ENCODE data around the gene RNF212. TPM values are rescaled to one million over a fixed set of nuclear protein-coding genes. Genes with fewer than 3 reads are reported as not detected.

Gene RNF212
- total RNA-seq, 2 donors from 2014 or later, result 2.3 to 2.5 TPM

DNA sequence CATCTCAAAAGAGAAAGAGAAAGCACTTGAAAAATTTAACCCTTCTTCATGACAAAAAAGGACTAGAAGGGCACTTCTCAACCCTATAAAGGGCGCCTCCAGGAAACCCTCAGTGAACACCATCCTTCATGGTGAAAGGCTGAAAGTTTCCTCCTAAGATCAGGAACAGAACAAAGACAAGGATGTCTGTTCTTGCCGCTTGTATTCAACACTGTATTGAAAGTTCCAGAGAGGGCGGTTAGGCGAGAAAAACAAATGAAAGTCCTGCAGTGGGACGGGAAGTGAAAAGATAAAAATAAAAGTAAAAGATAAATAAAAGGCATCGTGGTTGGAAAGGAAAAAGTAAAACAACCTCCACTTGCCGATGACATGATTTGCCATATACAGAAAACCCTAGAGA is 50.9 kb downstream of the RNF212 start:
- Histone ChIP-seq H3K9ac (ENCODE audit: low read depth in 2 of 2, low read length in 2 of 2) (no peak overlapping the region), H3K4me3 (no peak overlapping the region), H3K27me3 (no peaks in the 10 kb centered on the region), H3K36me3 (no peaks in the 10 kb centered on the region), H3K9me3 (no peaks in the 10 kb centered on the region), H3K27ac (no peak overlapping the region), H3K4me1 (no peaks in the 10 kb centered on the region)
- TF ChIP-seq, protein P1, sequence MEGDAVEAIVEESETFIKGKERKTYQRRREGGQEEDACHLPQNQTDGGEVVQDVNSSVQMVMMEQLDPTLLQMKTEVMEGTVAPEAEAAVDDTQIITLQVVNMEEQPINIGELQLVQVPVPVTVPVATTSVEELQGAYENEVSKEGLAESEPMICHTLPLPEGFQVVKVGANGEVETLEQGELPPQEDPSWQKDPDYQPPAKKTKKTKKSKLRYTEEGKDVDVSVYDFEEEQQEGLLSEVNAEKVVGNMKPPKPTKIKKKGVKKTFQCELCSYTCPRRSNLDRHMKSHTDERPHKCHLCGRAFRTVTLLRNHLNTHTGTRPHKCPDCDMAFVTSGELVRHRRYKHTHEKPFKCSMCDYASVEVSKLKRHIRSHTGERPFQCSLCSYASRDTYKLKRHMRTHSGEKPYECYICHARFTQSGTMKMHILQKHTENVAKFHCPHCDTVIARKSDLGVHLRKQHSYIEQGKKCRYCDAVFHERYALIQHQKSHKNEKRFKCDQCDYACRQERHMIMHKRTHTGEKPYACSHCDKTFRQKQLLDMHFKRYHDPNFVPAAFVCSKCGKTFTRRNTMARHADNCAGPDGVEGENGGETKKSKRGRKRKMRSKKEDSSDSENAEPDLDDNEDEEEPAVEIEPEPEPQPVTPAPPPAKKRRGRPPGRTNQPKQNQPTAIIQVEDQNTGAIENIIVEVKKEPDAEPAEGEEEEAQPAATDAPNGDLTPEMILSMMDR (IDR thresholded peaks at IDR 0.05), result no peak
- no peak for DNase-seq
- intact Hi-C loops (cut with DNase I), result no loop called here

DNA sequence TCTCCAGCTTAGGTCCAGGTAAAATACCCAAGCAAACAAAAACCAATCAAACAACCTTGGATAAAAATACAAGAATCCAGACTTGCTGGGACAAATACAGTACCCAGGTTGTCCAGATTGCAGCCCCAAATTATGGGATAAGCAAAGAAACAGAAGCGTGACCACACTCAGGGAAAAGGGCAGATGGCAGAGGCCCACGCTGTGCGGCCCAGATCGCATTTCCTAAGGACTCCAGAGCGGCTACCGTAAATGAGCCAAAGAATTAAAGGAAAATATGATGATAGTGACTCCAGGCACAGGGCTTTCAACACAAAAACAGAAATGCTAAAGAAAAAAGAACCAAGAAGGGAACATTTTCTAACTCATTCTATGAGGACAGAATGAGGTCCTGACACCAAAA is 51.6 kb downstream of the RNF212 start:
- no peak overlapping the region for H3K4me3 ChIP-seq
- intact Hi-C loops (cut with DNase I), result no loop called here
- H3K4me1 ChIP-seq, result no peaks in the 10 kb centered on the region
- no peak for DNase-seq
- H3K9ac ChIP-seq (ENCODE audit: low read depth in 2 of 2, low read length in 2 of 2), result no peak overlapping the region
- no peak overlapping the region for H3K27ac ChIP-seq
- peaks cover under 1% of the 10 kb centered on the region for H3K27me3 ChIP-seq
- TF ChIP-seq, protein P1 (IDR thresholded peaks at IDR 0.05), result no peak
- H3K9me3 ChIP-seq, result no peaks in the 10 kb centered on the region
- H3K36me3 ChIP-seq, result no peaks in the 10 kb centered on the region

DNA sequence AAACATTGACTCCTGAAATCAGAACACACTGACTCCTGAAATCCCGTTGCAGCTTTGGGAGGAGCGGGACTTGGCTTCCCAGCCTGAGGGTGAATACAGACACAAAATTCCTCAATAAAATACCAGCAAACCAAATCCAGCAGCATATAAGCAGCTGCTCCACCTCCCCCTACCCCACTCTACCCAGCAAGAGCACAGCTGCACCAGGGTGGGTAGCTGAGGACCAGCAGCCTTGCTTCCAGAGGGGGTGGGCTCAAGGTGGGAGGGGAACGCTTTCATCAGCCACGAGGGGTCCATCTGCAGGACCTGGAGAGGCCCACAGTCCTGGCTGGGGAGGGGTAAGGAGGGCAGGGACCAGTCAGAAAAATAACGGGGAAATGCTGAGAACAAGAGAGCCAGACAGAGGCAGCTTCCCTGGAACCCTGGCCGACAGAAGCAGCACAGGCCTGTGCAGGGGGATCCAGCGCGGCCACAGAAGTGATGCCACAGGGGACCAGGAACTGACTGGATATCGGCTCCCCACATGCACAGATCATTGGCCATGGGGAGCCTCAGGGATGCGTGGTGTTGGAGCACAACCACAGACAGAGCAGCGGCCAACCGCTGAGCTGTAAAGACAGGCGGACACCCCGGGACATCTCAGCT is 52.2 kb downstream of the RNF212 start:
- H3K4me3 ChIP-seq, result no peak overlapping the region
- H3K27ac ChIP-seq, result no peak overlapping the region
- no peak for DNase-seq
- no peaks in the 10 kb centered on the region for H3K9me3 ChIP-seq
- H3K27me3 ChIP-seq, result peaks cover 3% of the 10 kb centered on the region
- intact Hi-C loops (cut with DNase I), result no loop called here
- TF ChIP-seq, protein P1 (IDR thresholded peaks at IDR 0.05), result no peak
- H3K36me3 ChIP-seq, result no peaks in the 10 kb centered on the region
- no peaks in the 10 kb centered on the region for H3K4me1 ChIP-seq
- H3K9ac ChIP-seq (ENCODE audit: low read depth in 2 of 2, low read length in 2 of 2), result no peak overlapping the region

DNA sequence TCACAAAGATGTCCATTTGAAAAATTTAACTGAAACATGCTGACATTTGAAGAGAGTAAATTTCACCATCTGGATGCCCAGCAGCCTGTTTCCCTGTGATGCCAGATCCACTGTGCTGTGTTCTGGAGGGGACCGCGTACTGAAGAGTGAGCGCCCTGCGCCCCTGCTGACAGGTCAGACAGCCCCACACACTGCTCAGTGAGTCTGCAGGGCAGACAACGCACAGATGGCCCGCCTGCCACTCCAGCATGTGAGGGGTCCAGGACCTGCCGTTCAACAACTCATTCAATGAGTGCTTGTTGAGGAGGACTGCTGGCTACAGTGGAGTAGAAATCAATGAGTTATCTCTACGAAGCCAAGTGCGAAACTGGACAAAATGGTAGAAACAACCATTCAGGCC is 52.7 kb downstream of the RNF212 start:
- Histone ChIP-seq H3K27me3 (peaks cover 6% of the 10 kb centered on the region), H3K4me3 (no peak overlapping the region), H3K9ac (ENCODE audit: low read depth in 2 of 2, low read length in 2 of 2) (no peak overlapping the region), H3K27ac (no peak overlapping the region), H3K36me3 (no peaks in the 10 kb centered on the region), H3K4me1 (no peaks in the 10 kb centered on the region), H3K9me3 (no peaks in the 10 kb centered on the region)
- DNase-seq, result no peak
- intact Hi-C loops (cut with DNase I), result no loop called here
- TF ChIP-seq, protein P1 (IDR thresholded peaks at IDR 0.05), result no peak

DNA sequence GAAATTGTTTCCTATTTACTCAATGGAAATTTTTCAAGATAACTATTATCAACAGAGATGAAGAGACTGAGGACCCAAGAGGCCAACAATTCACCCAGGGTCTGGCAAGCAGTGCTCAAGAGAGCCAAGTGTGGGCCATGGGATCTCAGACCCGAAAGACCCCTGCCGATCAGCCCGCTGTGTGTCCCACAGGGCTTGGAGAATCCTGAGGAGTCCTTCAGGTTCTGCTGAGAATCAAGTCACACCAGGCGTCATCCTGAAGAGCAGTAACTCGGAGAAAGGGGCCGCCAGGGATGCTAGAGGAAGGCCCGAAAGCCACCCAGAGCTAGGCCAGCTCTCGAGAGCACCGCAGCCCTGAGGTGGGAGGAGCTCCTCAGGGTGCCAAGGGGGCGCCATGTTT is 53.2 kb downstream of the RNF212 start:
- no peak overlapping the region for H3K9ac ChIP-seq (ENCODE audit: low read depth in 2 of 2, low read length in 2 of 2)
- DNase-seq, result no peak
- TF ChIP-seq, protein P1 (IDR thresholded peaks at IDR 0.05), result no peak
- H3K9me3 ChIP-seq, result no peaks in the 10 kb centered on the region
- no peaks in the 10 kb centered on the region for H3K36me3 ChIP-seq
- no peaks in the 10 kb centered on the region for H3K4me1 ChIP-seq
- intact Hi-C loops (cut with DNase I), result no loop called here
- peaks cover 10% of the 10 kb centered on the region for H3K27me3 ChIP-seq
- no peak overlapping the region for H3K27ac ChIP-seq
- H3K4me3 ChIP-seq, result no peak overlapping the region
